ENCODE measurements around the gene PLD4.
A peak's percentile ranks its signal among the peaks of the same experiment; 100 is the strongest.

Gene PLD4

GRCh38 chr14:104975481-104976197, 51.0 kb downstream of the PLD4 start:
- no peak for DNase-seq (ENCODE audit: low spot score)

DNA sequence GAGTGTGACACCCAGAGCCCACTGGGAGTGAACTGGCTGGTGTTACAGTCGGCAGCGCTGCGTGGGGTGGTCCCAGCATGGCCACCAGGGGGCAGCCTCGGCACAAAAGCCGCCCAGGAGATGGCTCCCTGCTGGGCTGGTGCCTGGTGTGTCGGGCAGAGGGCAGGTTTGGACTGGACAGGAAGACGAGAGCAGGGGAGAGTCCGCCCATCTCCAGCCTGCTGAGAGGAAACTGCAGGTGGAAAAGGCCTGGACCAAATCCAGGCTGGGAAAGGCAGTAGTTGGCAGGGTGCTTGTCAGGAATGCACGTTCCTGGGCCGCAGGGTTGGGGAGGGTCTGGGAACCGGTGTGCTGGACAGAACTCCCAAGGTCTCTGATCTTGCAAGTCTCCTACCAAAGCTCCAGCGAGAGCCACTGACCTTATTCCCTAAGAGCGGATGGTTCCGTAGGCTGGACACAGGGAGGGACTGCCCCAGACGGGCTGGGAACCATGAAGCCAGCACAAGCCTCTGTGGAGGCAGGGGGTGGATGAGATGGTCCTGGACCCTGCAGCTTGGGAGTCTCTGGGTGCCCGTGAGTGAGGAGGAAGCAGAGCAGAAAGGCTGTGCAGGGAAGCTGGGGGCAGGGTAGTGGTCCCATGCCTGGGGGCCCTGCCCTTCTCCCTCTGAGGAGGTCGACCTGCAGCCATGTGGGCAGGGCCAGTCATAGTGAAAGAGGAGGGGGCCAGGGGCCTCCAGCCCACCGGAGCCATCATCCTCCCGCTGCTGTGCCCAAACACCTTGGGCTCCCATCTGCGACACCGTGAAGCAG, 51.7 kb downstream of the PLD4 start:
- DNase-seq (ENCODE audit: low spot score) = peak; percentile 69

DNA sequence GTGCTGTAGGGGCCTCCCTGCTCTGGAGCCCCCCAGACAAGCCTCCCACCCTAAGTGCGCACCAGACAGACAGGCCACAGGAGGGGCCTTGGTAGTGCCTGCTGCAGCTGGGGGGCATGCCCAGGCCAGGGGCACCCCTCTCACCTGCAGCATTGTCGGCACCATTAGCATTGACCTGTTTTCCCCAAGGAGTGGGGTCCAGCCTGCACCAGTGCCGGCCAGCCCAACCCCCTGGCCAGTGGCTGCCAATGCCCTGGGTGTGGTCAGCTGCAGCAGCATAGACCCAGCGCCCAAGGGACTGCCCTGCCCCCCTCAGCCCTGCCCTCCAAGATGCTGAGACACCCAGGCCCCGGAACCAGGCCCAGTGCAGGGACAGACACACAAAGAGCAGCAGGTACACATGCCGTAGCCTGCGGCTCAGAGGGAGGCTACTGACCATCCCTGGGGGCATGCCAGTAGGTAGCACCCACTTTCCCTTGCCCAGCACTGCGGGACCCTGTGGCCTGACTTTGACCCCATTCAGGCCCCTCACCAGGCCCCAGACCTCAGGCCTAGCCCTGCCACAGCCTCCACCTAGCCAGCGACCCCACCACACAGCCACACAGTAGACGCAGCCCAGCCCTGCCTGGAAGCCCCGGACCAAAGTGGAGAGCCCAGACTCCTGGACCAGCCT, 52.5 kb downstream of the PLD4 start:
- DNase-seq (ENCODE audit: low spot score) = no peak

DNA sequence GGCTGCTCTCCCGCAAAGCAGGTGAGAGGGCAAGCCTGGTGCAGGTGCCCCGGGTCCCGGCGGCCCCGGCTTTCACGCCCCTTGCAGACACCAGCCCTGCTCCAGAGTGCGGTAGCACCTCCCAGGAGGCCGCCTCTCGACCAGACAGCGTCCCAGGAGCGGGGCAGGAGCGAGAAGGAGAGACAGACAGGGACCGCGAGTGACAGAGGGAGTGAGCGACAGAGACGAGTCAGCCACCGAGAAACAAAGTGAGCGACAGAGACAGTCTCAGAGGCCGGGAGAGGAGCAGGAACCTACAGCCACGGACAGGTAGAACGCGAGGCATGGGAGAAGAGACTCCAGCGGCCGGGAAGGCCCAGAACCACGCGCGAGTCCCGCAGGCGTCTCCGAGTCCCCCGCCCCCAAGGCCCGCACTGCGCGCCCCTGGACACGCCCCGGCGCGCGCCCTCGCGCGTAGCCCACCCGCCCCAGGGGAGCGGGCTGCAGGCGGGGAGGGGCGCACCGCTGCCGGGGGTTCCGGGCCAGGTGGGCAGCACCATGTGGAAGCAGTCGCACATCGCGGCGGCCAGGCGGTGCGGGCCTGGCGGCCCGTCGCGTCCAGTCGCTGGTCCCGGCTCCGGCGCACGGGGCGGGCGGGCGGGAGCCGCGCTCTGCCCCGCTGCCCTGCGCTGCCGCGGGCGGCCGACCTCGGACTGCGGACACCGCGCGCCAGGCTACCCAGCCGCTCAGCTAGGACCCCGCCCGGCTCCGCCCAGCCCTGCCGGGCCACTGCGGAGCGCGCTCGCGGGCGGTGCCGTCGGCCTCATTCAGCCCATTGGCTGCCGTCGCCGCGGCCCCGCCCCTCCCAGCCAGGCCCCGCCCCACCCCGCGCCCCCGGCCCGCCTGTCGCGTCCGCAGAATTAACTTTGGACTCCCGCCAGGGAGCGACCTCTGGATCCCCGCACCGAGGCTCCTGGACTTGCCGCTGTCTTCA, 53.3 kb downstream of the PLD4 start, which contains the start of gene AHNAK2:
AHNAK2 (minus strand) TSS at position 694 of the 973 bp plus-strand sequence; CDS start at position 557, 137 bp downstream.
- peak; percentile 97 for DNase-seq (ENCODE audit: low spot score)

DNA sequence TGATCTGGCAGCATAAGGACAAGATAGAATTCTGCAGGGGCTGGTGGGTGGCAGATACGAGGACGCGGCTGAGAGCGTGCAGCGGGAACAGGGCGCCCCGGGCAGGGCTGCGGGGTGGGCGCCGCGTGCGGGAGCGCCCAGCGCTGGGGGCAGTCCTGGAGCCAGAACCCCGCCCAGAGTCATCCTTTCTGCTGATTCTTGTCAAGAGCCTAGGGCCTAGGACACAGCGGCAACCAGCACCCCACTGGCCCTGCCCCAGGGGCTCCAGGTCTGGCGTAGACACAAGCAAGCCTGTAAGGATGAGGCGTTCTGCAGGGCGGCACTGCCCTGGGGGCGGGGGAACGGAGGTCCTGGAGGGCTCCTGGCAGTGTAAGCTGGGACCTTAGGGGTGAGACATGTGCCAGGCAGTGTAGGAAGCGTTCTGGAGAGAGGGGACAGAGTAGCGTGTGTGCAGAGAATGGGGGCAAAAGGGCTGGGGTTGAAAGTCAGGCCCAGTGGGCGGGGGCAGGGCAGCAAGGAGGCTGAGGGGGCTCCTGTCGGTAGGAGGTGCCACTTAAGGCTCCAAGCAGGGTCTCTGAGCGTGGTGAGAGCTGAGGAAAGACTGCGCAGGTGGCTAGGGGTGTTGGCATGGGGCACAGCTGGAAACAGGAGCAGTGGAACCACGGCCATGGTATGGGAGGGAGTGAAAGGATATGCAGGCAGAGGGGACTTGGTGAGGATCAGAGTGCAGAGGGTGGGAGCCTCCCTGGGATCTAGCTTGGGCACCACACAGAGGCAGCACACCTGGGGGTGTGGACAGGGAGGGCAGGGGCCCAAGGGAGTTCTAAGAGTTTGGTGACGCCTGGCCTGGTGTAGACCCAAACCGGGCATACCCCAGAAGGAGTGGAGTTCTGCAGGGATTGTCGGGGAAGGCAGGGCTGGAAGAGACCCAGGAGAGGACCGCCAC, 54.3 kb downstream of the PLD4 start:
- no peak for DNase-seq (ENCODE audit: low spot score)

DNA sequence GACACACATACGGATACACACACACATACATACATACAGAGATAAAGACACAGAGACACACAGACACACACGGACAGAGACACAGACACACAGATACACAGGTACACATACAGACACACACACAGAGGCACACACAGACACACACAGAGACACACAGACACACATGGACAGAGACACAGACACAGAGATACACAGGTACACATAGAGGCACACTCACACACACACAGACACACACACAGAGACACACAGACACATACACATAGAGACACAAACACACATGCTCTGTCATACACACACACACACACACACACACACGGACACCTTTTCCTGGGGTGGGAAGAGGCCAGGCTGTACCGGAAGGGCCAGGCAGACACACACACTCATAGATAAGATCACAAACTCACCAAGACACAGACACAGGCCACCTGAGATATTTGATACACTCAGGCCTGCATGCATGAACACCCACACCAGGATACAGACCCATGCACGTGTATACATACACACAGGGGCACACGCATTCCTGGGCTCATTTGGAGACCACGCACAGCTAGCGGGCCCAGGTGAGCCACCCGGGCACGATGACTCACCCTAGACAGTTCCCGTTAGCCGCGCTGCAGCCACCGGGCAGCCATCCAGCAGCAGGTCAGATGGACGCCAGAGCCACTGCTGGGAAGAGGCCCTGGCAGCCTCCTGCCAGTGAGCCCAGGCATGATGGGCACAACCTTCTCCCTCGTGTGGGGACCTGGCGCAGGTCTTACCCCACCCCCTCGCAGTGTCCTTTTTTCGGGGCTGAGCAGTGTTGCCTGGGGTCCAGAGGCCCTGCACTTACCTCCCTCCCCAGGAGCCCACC, 55.3 kb downstream of the PLD4 start:
- no peak for DNase-seq (ENCODE audit: low spot score)

DNA sequence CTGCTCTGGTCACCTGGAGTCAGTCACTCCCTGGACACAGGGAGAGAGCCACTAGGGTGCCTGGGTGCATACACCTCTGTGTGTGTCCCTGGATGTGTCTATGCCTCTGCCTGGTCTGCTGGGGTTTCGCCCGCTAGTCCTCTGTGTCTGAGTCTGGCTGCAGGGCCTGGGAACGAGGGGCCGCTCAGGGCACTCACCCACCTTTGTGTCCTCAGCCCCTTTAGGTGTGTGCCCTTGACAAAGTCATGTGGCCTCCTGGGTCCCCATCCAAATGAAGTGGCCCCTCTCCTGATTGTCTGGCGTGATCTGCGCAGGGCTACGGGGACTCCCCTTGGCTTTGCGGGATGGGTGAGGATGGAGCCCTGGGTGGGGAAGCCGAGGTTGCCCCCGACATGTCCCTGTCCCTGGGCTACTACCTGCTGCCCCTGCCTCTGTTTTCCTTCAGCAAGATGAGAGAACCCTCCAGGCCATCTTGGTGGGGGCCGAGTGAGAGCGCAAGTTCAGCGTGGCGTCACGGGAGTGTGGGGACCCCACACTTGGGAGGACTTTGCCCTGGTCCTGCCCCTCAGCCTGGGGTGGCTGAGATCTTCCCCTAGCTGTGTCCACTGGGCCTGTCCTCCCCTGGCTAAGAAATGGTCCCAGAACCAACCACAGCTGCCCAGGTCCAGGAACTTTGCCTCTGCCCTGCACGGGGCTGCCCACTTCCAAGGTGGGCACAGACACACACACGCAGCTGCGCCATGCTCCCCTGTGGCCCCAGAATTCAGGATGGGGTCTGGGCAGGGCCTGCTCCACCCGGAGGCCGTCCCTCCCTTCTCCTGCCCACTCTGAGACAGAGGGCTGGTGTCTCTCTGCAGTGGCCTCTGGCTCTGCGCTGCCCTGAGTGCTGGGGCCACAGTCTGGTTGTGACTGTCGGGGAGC, 56.2 kb downstream of the PLD4 start:
- DNase-seq (ENCODE audit: low spot score) = no peak

DNA sequence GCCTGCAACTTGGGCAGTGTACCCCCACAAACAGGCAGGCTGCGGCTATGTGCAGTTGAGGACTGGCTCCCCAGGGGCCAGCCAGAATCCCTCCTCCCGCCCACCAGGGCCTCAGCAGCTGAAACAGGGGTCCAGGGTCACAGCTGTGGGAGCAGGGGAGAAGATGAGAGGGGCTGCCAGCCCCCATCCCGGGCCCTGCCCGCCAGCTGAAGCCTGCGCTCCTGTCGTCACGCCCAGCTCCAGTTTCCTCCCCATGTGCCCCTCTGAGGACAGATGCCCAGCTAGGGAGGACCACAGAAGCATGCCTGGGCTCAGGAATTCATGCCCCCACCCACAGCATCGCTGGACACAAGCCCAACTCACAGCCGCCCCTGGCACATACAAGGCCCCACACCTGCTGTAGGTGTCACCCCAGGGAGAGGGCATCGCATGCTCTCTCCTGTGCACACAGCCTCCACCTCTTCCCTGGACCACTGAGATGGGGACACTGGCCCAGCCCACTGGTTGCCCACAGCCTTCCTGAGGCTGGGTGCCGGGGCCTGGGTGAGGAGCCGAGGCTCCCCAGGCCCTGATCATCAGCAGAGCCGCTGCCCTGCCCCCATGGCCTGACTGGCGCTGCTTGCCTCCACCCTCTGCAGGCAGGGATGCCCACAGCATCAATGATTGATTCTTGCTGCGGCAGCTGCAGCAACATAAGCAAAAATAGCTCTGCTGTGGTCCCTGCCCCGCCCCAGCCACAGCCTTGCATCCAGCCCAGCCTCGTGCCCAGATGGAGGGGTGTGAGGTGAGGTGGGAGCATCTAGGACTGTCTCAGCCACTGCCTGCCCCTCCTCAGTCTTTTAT, 57.2 kb downstream of the PLD4 start:
- no peak for DNase-seq (ENCODE audit: low spot score)

- DNase-seq (ENCODE audit: low spot score) = no peak
Measured at GRCh38 chr14:104982548-104983230, 58.0 kb downstream of the PLD4 start.

Measured in iPS-NIHi11 (cell line).